Spinal cord (tissue), 10 donors: ENCODE measurements around the gene RARS1. TPM values are rescaled to one million over a fixed set of nuclear protein-coding genes. Genes with fewer than 3 reads are reported as not detected.
A peak's percentile ranks its signal among the peaks of the same experiment; 100 is the strongest.

ENCODE experiments used
- DNase-seq, 6 donors: peaks; one replicate each; pipeline versions ENCODE4 v3.0.0 to v3.0.0-alpha.2; 2013 to 2015; ENCODE audit warnings: low spot score in 6 of 6, low read depth in 4 of 6
- H3K27ac ChIP-seq: one replicate; pipeline ENCODE4 v1.5.1; 2013; ENCODE audit warnings: low read depth, low read length, control low read depth
- H3K27me3 ChIP-seq: one replicate; pipeline ENCODE4 v1.6.1; 2013; ENCODE audit warnings: low read length; ENCODE audit not compliant: control insufficient read depth, insufficient read depth
- H3K36me3 ChIP-seq: one replicate; pipeline ENCODE4 v1.6.1; 2013; ENCODE audit warnings: low read length; ENCODE audit not compliant: control insufficient read depth, insufficient read depth
- H3K4me1 ChIP-seq: one replicate; pipeline ENCODE4 v1.6.1; 2013; ENCODE audit warnings: low read length; ENCODE audit not compliant: control insufficient read depth, insufficient read depth
- H3K4me3 ChIP-seq: one replicate; pipeline ENCODE4 v1.5.1; 2013; ENCODE audit warnings: low read depth, low read length, control low read depth
- H3K9me3 ChIP-seq: one replicate; pipeline ENCODE4 v1.6.1; 2013; ENCODE audit warnings: low read length; ENCODE audit not compliant: control insufficient read depth, insufficient read depth
- WGBS: methylation state at CpG from one replicate; pipeline ENCODE4 v1.1.5; 2013; ENCODE audit warnings: missing lambda C conversion rate; ENCODE audit not compliant: insufficient coverage; 5-methylcytosine and 5-hydroxymethylcytosine counted together
- long read RNA-seq, 4 donors: transcript quantifications; one replicate each; lab custom pipeline, GENCODE V29; 2026
- polyA plus RNA-seq, 2 donors: library from polyadenylated mRNA; unstranded; fragments of 120-200 nt; gene quantifications; one replicate each; pipeline ENCODE4 v1.2.1, GENCODE V29; 2013; ENCODE audit not compliant: insufficient read length in 2 of 2
- total RNA-seq, 2 donors: library from RNA; depleted of rRNA in 1 of 2; stranded (reverse); fragments of 120-200 nt in 1 of 2; fragments of >200 nt in 1 of 2; gene quantifications; one replicate each; pipeline versions ENCODE4 v1.2.3 to v1.2.4, GENCODE V29; 2013 to 2014
- donor health status: healthy.

Gene RARS1
- total RNA-seq = 100 to 1,000 TPM in 1 of 2 donors, 10 to 100 TPM in 1; 89.4 to 134 TPM
- 10 to 100 TPM; 46.0 to 52.6 TPM for polyA plus RNA-seq
- long read RNA-seq, donor 1, transcript RARS-201 (15 exons, 2,146 nt) = major isoform, 7 of 26 reads
- long read RNA-seq, donor 1, transcript RARS-209 (3 exons, 757 nt) = major isoform, 7 of 26 reads
- long read RNA-seq, donor 1, partial matches to known transcripts = 10 of 26 reads
- long read RNA-seq, donor 1, other reads (novel, unspliced or antisense) = 0 of 26 reads
- long read RNA-seq, donor 2, partial matches to known transcripts = 0 of 4 reads
- long read RNA-seq, donor 2, other reads (novel, unspliced or antisense) = 0 of 4 reads
- long read RNA-seq, donor 3, partial matches to known transcripts = 6 of 8 reads
- long read RNA-seq, donor 3, other reads (novel, unspliced or antisense) = 0 of 8 reads
- long read RNA-seq, donor 4, transcript RARS-201 (15 exons, 2,146 nt) = major isoform, 12 of 43 reads
- long read RNA-seq, donor 4, partial matches to known transcripts = 25 of 43 reads
- long read RNA-seq, donor 4, other reads (novel, unspliced or antisense) = 0 of 43 reads

GRCh38 chr5:168486136-168486879, at the start of gene RARS1:
Gene RARS1 (plus strand): TSS chr5:168486471. CDS start chr5:168486499, 28 bp downstream.
- no peaks in the 10 kb centered on the region for H3K27me3 ChIP-seq
- peaks cover 9% of the 10 kb centered on the region for H3K4me1 ChIP-seq
- peak within 1 kb of the TSS; percentile 98 for H3K4me3 ChIP-seq
- peak; percentile 87 to 98 (median 90) for DNase-seq
- H3K36me3 ChIP-seq = peaks cover 14% of the 10 kb centered on the region
- under 1% methylated on average over 38 of the region's 40 CpGs for WGBS
- peak within 1 kb of the TSS; percentile 84 for H3K27ac ChIP-seq
- no peaks in the 10 kb centered on the region for H3K9me3 ChIP-seq

GRCh38 chr5:168438349-168438748, 47.9 kb upstream of the RARS1 start:
- peaks cover 16% of the 10 kb centered on the region for H3K36me3 ChIP-seq
- H3K9me3 ChIP-seq = no peaks in the 10 kb centered on the region
- DNase-seq = no peak
- no peak overlapping the region for H3K4me3 ChIP-seq
- WGBS = no CpG with 5 or more reads among the region's 5 CpGs
- H3K27ac ChIP-seq = no peak overlapping the region
- H3K4me1 ChIP-seq = peaks cover 14% of the 10 kb centered on the region
- H3K27me3 ChIP-seq = no peaks in the 10 kb centered on the region

DNA sequence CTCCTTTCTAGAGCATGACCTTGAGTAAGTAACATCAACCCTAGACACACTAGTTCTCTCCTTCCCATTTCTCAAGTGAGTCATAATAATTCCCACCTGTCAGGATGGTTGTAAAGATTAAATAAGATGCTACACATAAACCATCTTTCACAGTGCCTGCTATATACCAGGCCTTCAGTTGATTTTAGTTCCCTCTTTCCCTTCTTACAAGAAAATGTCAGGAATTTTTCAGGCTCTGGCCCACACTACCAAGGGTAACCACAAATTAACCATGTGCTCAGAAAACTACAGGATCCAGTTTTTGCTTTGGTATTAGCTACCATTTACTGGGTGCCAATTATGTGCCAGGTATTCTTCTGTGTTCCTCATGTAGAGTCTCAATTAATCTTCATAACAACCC, 42.7 kb upstream of the RARS1 start:
- H3K27ac ChIP-seq = no peak overlapping the region
- H3K9me3 ChIP-seq = no peaks in the 10 kb centered on the region
- H3K36me3 ChIP-seq = peaks cover 10% of the 10 kb centered on the region
- H3K4me3 ChIP-seq = no peak overlapping the region
- DNase-seq = no peak
- H3K4me1 ChIP-seq = peaks cover 8% of the 10 kb centered on the region
- H3K27me3 ChIP-seq = no peaks in the 10 kb centered on the region

GRCh38 chr5:168443950-168444700, 42.1 kb upstream of the RARS1 start:
- Histone ChIP-seq H3K4me1 (peaks cover 8% of the 10 kb centered on the region), H3K9me3 (no peaks in the 10 kb centered on the region)

DNA sequence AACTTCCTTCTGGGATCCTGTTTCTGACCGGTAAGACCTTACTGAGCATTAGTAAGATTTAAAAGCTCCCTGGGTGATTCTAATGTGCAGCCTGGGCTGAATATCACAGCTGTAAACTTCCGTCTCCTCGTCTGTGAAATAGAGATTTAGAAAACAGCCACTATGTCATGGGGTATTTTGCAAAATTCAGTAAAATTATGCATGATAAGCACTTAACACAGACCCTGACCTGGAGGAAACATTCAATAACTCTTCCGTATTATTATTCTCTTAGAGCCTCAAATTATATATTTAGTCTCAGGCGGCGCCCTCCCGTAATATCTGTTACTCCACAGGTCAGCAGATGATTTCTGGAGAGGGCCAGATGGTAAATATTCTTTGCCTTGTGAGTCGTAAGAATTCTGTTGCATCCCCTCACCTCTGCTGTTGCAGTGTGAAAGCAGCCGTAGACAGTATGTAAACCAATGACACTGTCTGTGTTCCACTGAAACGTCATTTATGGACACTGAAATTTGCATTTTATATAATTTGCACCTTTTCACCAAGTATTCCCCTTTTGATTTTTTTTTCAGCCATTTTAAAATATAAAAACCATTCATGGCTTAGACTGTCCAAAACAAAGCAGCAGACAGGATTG, 39.2 kb upstream of the RARS1 start:
- peak in 1 of 6 donors; percentile 54 for DNase-seq
- Histone ChIP-seq H3K9me3 (no peaks in the 10 kb centered on the region), H3K36me3 (peaks cover 5% of the 10 kb centered on the region), H3K4me1 (peaks cover 8% of the 10 kb centered on the region), H3K27me3 (no peaks in the 10 kb centered on the region), H3K4me3 (no peak overlapping the region), H3K27ac (no peak overlapping the region)
- 17% methylated on average over 1 of the region's 10 CpGs for WGBS

More at GRCh38 chr5:168443950-168444700, 42.1 kb upstream of the RARS1 start:
- Histone ChIP-seq H3K27ac (no peak overlapping the region), H3K36me3 (peaks cover 10% of the 10 kb centered on the region), H3K4me3 (no peak overlapping the region), H3K27me3 (no peaks in the 10 kb centered on the region)
- no peak for DNase-seq
- 91% methylated on average over 3 of the region's 4 CpGs for WGBS

GRCh38 chr5:168447808-168448207, 38.5 kb upstream of the RARS1 start:
- Histone ChIP-seq H3K4me3 (no peak overlapping the region), H3K36me3 (peaks cover 8% of the 10 kb centered on the region), H3K27ac (peak overlapping the region; percentile 25), H3K9me3 (no peaks in the 10 kb centered on the region), H3K27me3 (no peaks in the 10 kb centered on the region), H3K4me1 (peaks cover 8% of the 10 kb centered on the region)
- WGBS = 27% methylated on average over 4 of the region's 4 CpGs
- DNase-seq = peak in 5 of 6 donors; percentile 41 to 94 (median 61)

- Histone ChIP-seq H3K27me3 (no peaks in the 10 kb centered on the region), H3K27ac (no peak overlapping the region), H3K36me3 (peaks cover 16% of the 10 kb centered on the region), H3K9me3 (no peaks in the 10 kb centered on the region), H3K4me1 (peaks cover 8% of the 10 kb centered on the region), H3K4me3 (no peak overlapping the region)
- 92% methylated on average over 2 of the region's 2 CpGs for WGBS
- no peak for DNase-seq
Measured at GRCh38 chr5:168449166-168449565, 37.1 kb upstream of the RARS1 start.

DNA sequence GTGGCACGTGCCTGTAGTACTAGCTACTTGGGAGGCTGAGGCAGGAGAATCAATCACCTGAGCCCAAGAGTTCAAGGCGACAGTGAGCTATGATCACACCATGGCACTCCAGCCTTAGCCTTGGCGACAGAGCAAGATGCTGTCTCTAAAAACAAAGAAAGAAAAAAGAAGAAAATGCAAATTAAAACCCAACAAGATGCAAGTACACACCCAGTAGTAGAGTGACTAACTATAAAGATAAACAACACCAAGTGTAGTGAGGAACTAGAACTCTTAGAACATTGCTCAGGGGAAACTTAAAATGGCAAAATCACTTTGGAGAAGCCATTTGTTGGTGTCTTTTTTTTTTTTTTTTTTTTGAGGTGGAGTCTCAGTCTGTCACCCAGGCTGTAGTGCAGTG, 34.7 kb upstream of the RARS1 start:
- no peak overlapping the region for H3K4me3 ChIP-seq
- WGBS = 100% methylated on average over 1 of the region's 3 CpGs
- no peak for DNase-seq
- no peak overlapping the region for H3K27ac ChIP-seq
- H3K27me3 ChIP-seq = no peaks in the 10 kb centered on the region
- H3K4me1 ChIP-seq = peaks cover 8% of the 10 kb centered on the region
- H3K9me3 ChIP-seq = no peaks in the 10 kb centered on the region
- peaks cover 29% of the 10 kb centered on the region for H3K36me3 ChIP-seq

DNA sequence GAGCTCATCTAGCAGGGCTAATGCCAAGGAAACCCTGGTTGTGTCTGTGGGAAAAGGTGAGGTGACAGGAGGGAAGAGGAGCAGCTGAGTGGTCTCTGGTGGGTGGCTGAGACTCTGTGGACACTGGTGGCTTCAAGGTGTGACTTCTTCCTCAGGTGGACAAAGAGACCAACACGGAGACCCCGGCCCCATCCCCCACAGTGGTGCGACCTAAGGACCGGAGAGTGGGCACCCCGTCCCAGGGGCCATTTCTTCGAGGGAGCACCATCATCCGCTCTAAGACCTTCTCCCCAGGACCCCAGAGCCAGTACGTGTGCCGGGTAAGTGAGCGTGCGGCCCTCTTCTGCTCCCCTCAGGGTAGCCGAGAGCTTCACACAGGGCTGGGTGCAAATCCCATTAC, 31.1 kb upstream of the RARS1 start:
- WGBS = 95% methylated on average over 12 of the region's 12 CpGs
- Histone ChIP-seq H3K4me1 (no peaks in the 10 kb centered on the region), H3K36me3 (peaks cover 44% of the 10 kb centered on the region), H3K9me3 (peaks cover 2% of the 10 kb centered on the region), H3K4me3 (no peak overlapping the region), H3K27me3 (no peaks in the 10 kb centered on the region), H3K27ac (no peak overlapping the region)
- no peak for DNase-seq
